ENCODE results near the gene FRAS1. TPM values are rescaled to one million over a fixed set of nuclear protein-coding genes. Genes with fewer than 3 reads are reported as not detected.

Gene FRAS1
- total and polyA plus RNA-seq, 11 donors, result 0.57 to 13.4 (median 3.2) TPM

GRCh38 chr4:78099058-78099457 is 41.9 kb downstream of the FRAS1 start:
- WGBS, 4 donors, result 37 to 48% (median 40%) methylated on average over 3 of the region's 3 CpGs
- peak; percentile 92 to 98 (median 93) for ATAC-seq
- no peaks in the 10 kb centered on the region for H3K9me3 ChIP-seq
- no peak for TF ChIP-seq CTCF (IDR thresholded peaks at IDR 0.05)
- no peak for TF ChIP-seq POLR2A (IDR thresholded peaks at IDR 0.05)
- peaks cover 0 to 20% (median 6%) of the 10 kb centered on the region in 12 donors for H3K4me1 ChIP-seq
- H3K36me3 ChIP-seq, result no peaks in the 10 kb centered on the region
- H3K27me3 ChIP-seq, result no peaks in the 10 kb centered on the region
- H3K4me3 ChIP-seq, result peak overlapping the region in 2 of 12 donors; percentile 8 to 16
- intact Hi-C loops (cut with DNase I), result no loop called here
- DNase-seq, result peak in 2 of 5 donors; percentile 12 to 32
- H3K27ac ChIP-seq, result peak overlapping the region in 7 of 12 donors; percentile 17 to 68 (median 37)

GRCh38 chr4:78100060-78100459 is 42.9 kb downstream of the FRAS1 start:
- ATAC-seq, result peak in 2 of 4 donors; percentile 41 to 55
- intact Hi-C loops (cut with DNase I), result loop anchor here in 1 of 10 donors (5.0 kb wide), 1 partner anchor 43 kb away; the partner anchor contains the start of gene FRAS1
- no peak overlapping the region for H3K4me3 ChIP-seq
- H3K9me3 ChIP-seq, result no peaks in the 10 kb centered on the region
- DNase-seq, result peak in 1 of 5 donors; percentile 10
- TF ChIP-seq CTCF (IDR thresholded peaks at IDR 0.05) (no peak), POLR2A (IDR thresholded peaks at IDR 0.05) (no peak)
- H3K4me1 ChIP-seq, result peaks cover 0 to 20% (median 6%) of the 10 kb centered on the region in 12 donors
- peak overlapping the region in 3 of 12 donors; percentile 17 to 37 (median 19) for H3K27ac ChIP-seq
- no peaks in the 10 kb centered on the region for H3K36me3 ChIP-seq
- H3K27me3 ChIP-seq, result no peaks in the 10 kb centered on the region

- H3K4me3 ChIP-seq, result no peak overlapping the region
- no peaks in the 10 kb centered on the region for H3K27me3 ChIP-seq
- peaks cover 0 to 12% (median 0%) of the 10 kb centered on the region in 12 donors for H3K9me3 ChIP-seq
- TF ChIP-seq POLR2A (IDR thresholded peaks at IDR 0.05) (no peak), CTCF (IDR thresholded peaks at IDR 0.05) (no peak)
- 96 to 97% (median 97%) methylated on average over 2 of the region's 2 CpGs for WGBS, 4 donors
- no peak overlapping the region for H3K27ac ChIP-seq
- DNase-seq, result no peak
- no peak for ATAC-seq
- H3K4me1 ChIP-seq, result peaks cover 0 to 12% (median 1%) of the 10 kb centered on the region in 12 donors
- intact Hi-C loops (cut with DNase I), result loop anchor here in 1 of 10 donors (10.0 kb wide), 1 partner anchor 865 kb away; no protein-coding TSS in a partner anchor
- no peaks in the 10 kb centered on the region for H3K36me3 ChIP-seq
Observed at GRCh38 chr4:78119698-78120097, 62.6 kb downstream of the FRAS1 start.

DNA sequence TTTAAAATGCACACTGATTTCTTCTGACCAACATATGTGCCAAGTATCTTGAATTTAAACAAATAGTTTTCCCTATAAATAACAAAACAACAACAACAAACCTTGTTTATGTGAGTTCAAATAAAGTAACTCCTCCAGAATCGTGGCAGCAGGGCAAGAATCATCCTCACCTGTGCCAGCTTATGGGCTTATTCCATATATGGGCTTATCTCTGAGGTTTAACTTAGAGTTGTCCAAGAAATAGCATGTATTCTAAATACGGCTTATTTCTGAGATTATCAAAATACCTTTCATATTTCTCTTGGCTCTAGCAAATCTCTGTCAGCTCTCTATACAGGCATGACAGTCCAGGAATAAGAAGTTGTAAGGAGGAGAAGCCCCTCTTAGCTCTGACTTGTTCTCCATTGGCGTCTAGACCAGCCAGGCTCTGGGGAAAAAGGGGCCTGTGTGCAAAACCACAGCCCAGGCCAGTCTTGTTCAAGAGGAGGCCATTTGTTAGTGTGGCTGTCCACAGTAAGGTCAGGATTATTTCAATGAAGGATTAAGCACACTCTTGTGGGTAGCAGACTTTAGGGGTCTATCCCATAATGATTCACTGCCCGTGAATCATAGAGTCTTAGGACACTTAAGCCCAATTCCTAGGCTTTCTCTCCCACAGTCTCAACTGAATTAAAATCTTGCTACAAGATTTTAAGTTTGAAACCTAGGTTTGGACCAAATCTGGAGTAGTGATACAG is 63.2 kb downstream of the FRAS1 start:
- Histone ChIP-seq H3K36me3 (no peaks in the 10 kb centered on the region), H3K27ac (peak overlapping the region in 1 of 12 donors; percentile 58), H3K27me3 (no peaks in the 10 kb centered on the region), H3K4me1 (peaks cover 0 to 12% (median 1%) of the 10 kb centered on the region in 12 donors), H3K4me3 (no peak overlapping the region), H3K9me3 (peaks cover 0 to 12% (median 0%) of the 10 kb centered on the region in 12 donors)
- no peak for DNase-seq
- TF ChIP-seq CTCF (IDR thresholded peaks at IDR 0.05), result no peak
- TF ChIP-seq POLR2A (IDR thresholded peaks at IDR 0.05), result no peak
- WGBS, 4 donors, result 68 to 76% (median 74%) methylated on average over 4 of the region's 4 CpGs
- ATAC-seq, result no peak
- intact Hi-C loops (cut with DNase I), result no loop called here

Measured in heart left ventricle (tissue), 16 donors.